Measurements from ENCODE around the gene RXRA. TPM values are rescaled to one million over a fixed set of nuclear protein-coding genes. Genes with fewer than 3 reads are reported as not detected.
A peak's percentile ranks its signal among the peaks of the same experiment; 100 is the strongest.

RXRA gene
- total and polyA plus RNA-seq, 2 donors (not counting 3 experiments of a cell fraction or from before 2014, with no cell fraction given), result 15.4 to 37.4 TPM

- H4K20me1 ChIP-seq (replicated peaks; ENCODE audit: control insufficient read depth, extremely low read depth, insufficient read depth, low read length), result no peaks in the 10 kb centered on the region
- no peak overlapping the region for H2AFZ ChIP-seq (ENCODE audit: low read depth, low read length)
- no peaks in the 10 kb centered on the region for H3K9me3 ChIP-seq (replicated peaks; ENCODE audit: control insufficient read depth, insufficient read depth, low read length)
- TF ChIP-seq, protein P1, sequence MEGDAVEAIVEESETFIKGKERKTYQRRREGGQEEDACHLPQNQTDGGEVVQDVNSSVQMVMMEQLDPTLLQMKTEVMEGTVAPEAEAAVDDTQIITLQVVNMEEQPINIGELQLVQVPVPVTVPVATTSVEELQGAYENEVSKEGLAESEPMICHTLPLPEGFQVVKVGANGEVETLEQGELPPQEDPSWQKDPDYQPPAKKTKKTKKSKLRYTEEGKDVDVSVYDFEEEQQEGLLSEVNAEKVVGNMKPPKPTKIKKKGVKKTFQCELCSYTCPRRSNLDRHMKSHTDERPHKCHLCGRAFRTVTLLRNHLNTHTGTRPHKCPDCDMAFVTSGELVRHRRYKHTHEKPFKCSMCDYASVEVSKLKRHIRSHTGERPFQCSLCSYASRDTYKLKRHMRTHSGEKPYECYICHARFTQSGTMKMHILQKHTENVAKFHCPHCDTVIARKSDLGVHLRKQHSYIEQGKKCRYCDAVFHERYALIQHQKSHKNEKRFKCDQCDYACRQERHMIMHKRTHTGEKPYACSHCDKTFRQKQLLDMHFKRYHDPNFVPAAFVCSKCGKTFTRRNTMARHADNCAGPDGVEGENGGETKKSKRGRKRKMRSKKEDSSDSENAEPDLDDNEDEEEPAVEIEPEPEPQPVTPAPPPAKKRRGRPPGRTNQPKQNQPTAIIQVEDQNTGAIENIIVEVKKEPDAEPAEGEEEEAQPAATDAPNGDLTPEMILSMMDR (IDR thresholded peaks at IDR 0.05; ENCODE audit: extremely low read depth in 1 of 2, insufficient read depth in 1 of 2, low read depth in 1 of 2, low read length in 2 of 2), result peak; percentile 21 to 45
- TF ChIP-seq GATA2 (IDR thresholded peaks at IDR 0.05; ENCODE audit: insufficient read depth, insufficient read length, low read depth, low read length), result no peak
- ChIA-PET CTCF (interaction anchor here (1.1 to 1.3 kb wide), 3 partner anchors 10 to 40 kb away, joined by 3 to 4 read pairs (median 3); no protein-coding TSS in a partner anchor), POLR2A (interaction anchor here (0.9 kb wide), 1 partner anchor 12 kb away, joined by 4 read pairs; no protein-coding TSS in a partner anchor)
- intact Hi-C loops (cut with micrococcal nuclease) (loop anchor here (10.0 kb wide), 1 partner anchor 337 kb away; no protein-coding TSS in a partner anchor), dilution Hi-C loops (cut with MboI; ENCODE audit: extremely low pct_ligation_motif_present, low sequenced_read_pairs) (no loop called here)
- DNase-seq (ENCODE audit: low read depth, low spot score) (peak; percentile 42), FAIRE-seq (peak; percentile 61)
- H3K9ac ChIP-seq (replicated peaks; ENCODE audit: extremely low read depth, insufficient read depth, low read length), result no peak overlapping the region
- no peaks in the 10 kb centered on the region for H3K36me3 ChIP-seq (ENCODE audit: control insufficient read depth in 2 of 2, extremely low read depth in 1 of 2, insufficient read depth in 2 of 2, low read length in 2 of 2)
- H3K4me2 ChIP-seq (ENCODE audit: insufficient read depth, low read length), result no peak overlapping the region
- peaks cover 16% of the 10 kb centered on the region for H3K79me2 ChIP-seq (ENCODE audit: control insufficient read depth, insufficient read depth, low read length)
- no peaks in the 10 kb centered on the region for H3K27me3 ChIP-seq (ENCODE audit: control insufficient read depth in 2 of 2, insufficient read depth in 2 of 2, low read length in 2 of 2)
- BruUV-seq (replicated peaks), result no TSS peak
- H3K27ac ChIP-seq (ENCODE audit: insufficient read depth, low read depth, low read length), result no peak overlapping the region
- H3K9me1 ChIP-seq (replicated peaks; ENCODE audit: control insufficient read depth, extremely low read depth, insufficient read depth, low read length), result no peaks in the 10 kb centered on the region
- H3K4me3 ChIP-seq (replicated peaks in 1 of 3; ENCODE audit: insufficient read depth in 1 of 3, low read depth in 1 of 3, low read length in 3 of 3), result no peak overlapping the region
- H3K4me1 ChIP-seq (ENCODE audit: control insufficient read depth, extremely low read depth, insufficient read depth, low read length), result peaks cover 24% of the 10 kb centered on the region
Measured at GRCh38 chr9:134381671-134382516, 55.6 kb downstream of the RXRA start.

GRCh38 chr9:134382733-134383132 lies 56.5 kb downstream of the RXRA start:
- Histone ChIP-seq H3K9me3 (replicated peaks; ENCODE audit: control insufficient read depth, insufficient read depth, low read length) (no peaks in the 10 kb centered on the region), H3K9ac (replicated peaks; ENCODE audit: extremely low read depth, insufficient read depth, low read length) (no peak overlapping the region), H3K27me3 (ENCODE audit: control insufficient read depth in 2 of 2, insufficient read depth in 2 of 2, low read length in 2 of 2) (no peaks in the 10 kb centered on the region), H3K27ac (ENCODE audit: insufficient read depth, low read depth, low read length) (no peak overlapping the region), H3K4me3 (replicated peaks in 1 of 3; ENCODE audit: insufficient read depth in 1 of 3, low read depth in 1 of 3, low read length in 3 of 3) (no peak overlapping the region), H3K36me3 (ENCODE audit: control insufficient read depth in 2 of 2, extremely low read depth in 1 of 2, insufficient read depth in 2 of 2, low read length in 2 of 2) (no peaks in the 10 kb centered on the region), H3K79me2 (ENCODE audit: control insufficient read depth, insufficient read depth, low read length) (peaks cover 11% of the 10 kb centered on the region), H3K9me1 (replicated peaks; ENCODE audit: control insufficient read depth, extremely low read depth, insufficient read depth, low read length) (no peaks in the 10 kb centered on the region), H4K20me1 (replicated peaks; ENCODE audit: control insufficient read depth, extremely low read depth, insufficient read depth, low read length) (no peaks in the 10 kb centered on the region), H3K4me2 (ENCODE audit: insufficient read depth, low read length) (no peak overlapping the region), H2AFZ (ENCODE audit: low read depth, low read length) (no peak overlapping the region), H3K4me1 (ENCODE audit: control insufficient read depth, extremely low read depth, insufficient read depth, low read length) (peaks cover 23% of the 10 kb centered on the region)
- no peak for TF ChIP-seq MAX (IDR thresholded peaks at IDR 0.05; ENCODE audit: insufficient read depth, insufficient read length)
- TF ChIP-seq POLR2A (IDR thresholded peaks at IDR 0.05; ENCODE audit: low read depth, low read length), result no peak
- no peak for TF ChIP-seq FOS (IDR thresholded peaks at IDR 0.05; ENCODE audit: borderline replicate concordance, insufficient read depth, low read length)
- no peak for TF ChIP-seq JUN (IDR thresholded peaks at IDR 0.05; ENCODE audit: borderline replicate concordance, insufficient read depth, insufficient read length, low read depth)
- no peak for TF ChIP-seq EZH2 (IDR thresholded peaks at IDR 0.05; ENCODE audit: borderline replicate concordance, low read depth, low read length, severe bottlenecking)
- TF ChIP-seq, protein P1 (IDR thresholded peaks at IDR 0.05; ENCODE audit: extremely low read depth in 1 of 2, insufficient read depth in 1 of 2, low read depth in 1 of 2, low read length in 2 of 2), result no peak
- TF ChIP-seq POLR2AphosphoS5 (IDR thresholded peaks at IDR 0.05; ENCODE audit: insufficient read depth, low read depth, low read length), result no peak
- no peak for TF ChIP-seq MYC (IDR thresholded peaks at IDR 0.05; ENCODE audit: low read depth, low read length)
- no peak for TF ChIP-seq GATA2 (IDR thresholded peaks at IDR 0.05; ENCODE audit: insufficient read depth, insufficient read length, low read depth, low read length)
- intact Hi-C loops (cut with micrococcal nuclease) (loop anchor here (10.0 kb wide), 1 partner anchor 338 kb away; no protein-coding TSS in a partner anchor), dilution Hi-C loops (cut with MboI; ENCODE audit: extremely low pct_ligation_motif_present, low sequenced_read_pairs) (no loop called here)
- ChIA-PET POLR2A (interaction anchor here (0.9 kb wide), 1 partner anchor 11 kb away, joined by 4 read pairs; no protein-coding TSS in a partner anchor), CTCF (interaction anchor here (1.1 to 1.5 kb wide), 3 partner anchors 9 to 41 kb away, joined by 3 to 5 read pairs (median 4); no protein-coding TSS in a partner anchor)
- no TSS peak for BruUV-seq (replicated peaks)
- DNase-seq (ENCODE audit: low read depth, low spot score) (no peak), FAIRE-seq (no peak)

All from endothelial cell of umbilical vein (primary cell).